ENCODE results near the gene TMEM106C.

The TMEM106C gene

GRCh38 chr12:48017921-48018617, 54.7 kb downstream of the TMEM106C start:
- H3K4me3 ChIP-seq (ENCODE audit: low read depth, low read length) = no peak overlapping the region
- DNase-seq (ENCODE audit: low read depth) = no peak
- TF ChIP-seq, protein P1, sequence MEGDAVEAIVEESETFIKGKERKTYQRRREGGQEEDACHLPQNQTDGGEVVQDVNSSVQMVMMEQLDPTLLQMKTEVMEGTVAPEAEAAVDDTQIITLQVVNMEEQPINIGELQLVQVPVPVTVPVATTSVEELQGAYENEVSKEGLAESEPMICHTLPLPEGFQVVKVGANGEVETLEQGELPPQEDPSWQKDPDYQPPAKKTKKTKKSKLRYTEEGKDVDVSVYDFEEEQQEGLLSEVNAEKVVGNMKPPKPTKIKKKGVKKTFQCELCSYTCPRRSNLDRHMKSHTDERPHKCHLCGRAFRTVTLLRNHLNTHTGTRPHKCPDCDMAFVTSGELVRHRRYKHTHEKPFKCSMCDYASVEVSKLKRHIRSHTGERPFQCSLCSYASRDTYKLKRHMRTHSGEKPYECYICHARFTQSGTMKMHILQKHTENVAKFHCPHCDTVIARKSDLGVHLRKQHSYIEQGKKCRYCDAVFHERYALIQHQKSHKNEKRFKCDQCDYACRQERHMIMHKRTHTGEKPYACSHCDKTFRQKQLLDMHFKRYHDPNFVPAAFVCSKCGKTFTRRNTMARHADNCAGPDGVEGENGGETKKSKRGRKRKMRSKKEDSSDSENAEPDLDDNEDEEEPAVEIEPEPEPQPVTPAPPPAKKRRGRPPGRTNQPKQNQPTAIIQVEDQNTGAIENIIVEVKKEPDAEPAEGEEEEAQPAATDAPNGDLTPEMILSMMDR (IDR thresholded peaks at IDR 0.05; ENCODE audit: control insufficient read depth, extremely low read depth, insufficient read depth) = no peak
